ENCODE data around the gene MGAT5B. TPM values are rescaled to one million over a fixed set of nuclear protein-coding genes. Genes with fewer than 3 reads are reported as not detected.
"Not testable (repeated sequence)": the region's sequence is repeated elsewhere in the genome, so short reads cannot be mapped to it uniquely, and the experiment has no call there.

The MGAT5B gene
- total RNA-seq, 2 experiments from 2014 or later = 0.43 to 0.47 TPM

- peaks cover 46% of the 10 kb centered on the region for H3K27me3 Mint-ChIP-seq
- POLR2A ChIA-PET = interaction anchor here (0.7 kb wide), 1 partner anchor 9 kb away, joined by 3 read pairs; no protein-coding TSS in a partner anchor
- H3K4me1 Mint-ChIP-seq = peaks cover 14% of the 10 kb centered on the region
- DNase-seq (no peak), ATAC-seq (ENCODE audit: low read depth) (no peak)
- H3K36me3 Mint-ChIP-seq = no peaks in the 10 kb centered on the region
- peak overlapping the region; percentile 63 for H3K4me3 Mint-ChIP-seq
- H3K27ac Mint-ChIP-seq = peak overlapping the region; percentile 17
- no peaks in the 10 kb centered on the region for H3K9me3 Mint-ChIP-seq
Measured at GRCh38 chr17:76840884-76841775, 27.1 kb upstream of the MGAT5B start.

- no peaks in the 10 kb centered on the region for H3K9me3 Mint-ChIP-seq
- H3K4me3 Mint-ChIP-seq = no peak overlapping the region
- peaks cover 14% of the 10 kb centered on the region for H3K4me1 Mint-ChIP-seq
- no peak overlapping the region for H3K27ac Mint-ChIP-seq
- ATAC-seq (ENCODE audit: low read depth) (no peak), DNase-seq (no peak)
- H3K36me3 Mint-ChIP-seq = no peaks in the 10 kb centered on the region
- peaks cover 53% of the 10 kb centered on the region for H3K27me3 Mint-ChIP-seq
- POLR2A ChIA-PET = no interaction called here
Measured at GRCh38 chr17:76841776-76842405, 26.3 kb upstream of the MGAT5B start.

- DNase-seq; H3K27ac Mint-ChIP-seq; POLR2A ChIA-PET; H3K36me3 Mint-ChIP-seq; H3K4me3 Mint-ChIP-seq; H3K9me3 Mint-ChIP-seq; ATAC-seq (ENCODE audit: low read depth): not testable (repeated sequence)
- peaks cover 55% of the 10 kb centered on the region for H3K27me3 Mint-ChIP-seq
- peaks cover 14% of the 10 kb centered on the region for H3K4me1 Mint-ChIP-seq
Measured at GRCh38 chr17:76843068-76843467, 25.1 kb upstream of the MGAT5B start.

- POLR2A ChIA-PET = no interaction called here
- ATAC-seq (ENCODE audit: low read depth) (no peak), DNase-seq (no peak)
- Mint-ChIP-seq H3K27me3 (peaks cover 55% of the 10 kb centered on the region), H3K4me1 (peaks cover 14% of the 10 kb centered on the region), H3K4me3 (no peak overlapping the region), H3K27ac (no peak overlapping the region), H3K9me3 (no peaks in the 10 kb centered on the region), H3K36me3 (no peaks in the 10 kb centered on the region)
Measured at GRCh38 chr17:76843703-76844484, 24.3 kb upstream of the MGAT5B start.

GRCh38 chr17:76844485-76844829 lies 23.7 kb upstream of the MGAT5B start:
- DNase-seq = no peak
- no peak for ATAC-seq (ENCODE audit: low read depth)
- Mint-ChIP-seq H3K9me3 (no peaks in the 10 kb centered on the region), H3K27me3 (peaks cover 55% of the 10 kb centered on the region), H3K4me1 (peaks cover 14% of the 10 kb centered on the region), H3K4me3 (no peak overlapping the region), H3K27ac (no peak overlapping the region), H3K36me3 (no peaks in the 10 kb centered on the region)
- POLR2A ChIA-PET = no interaction called here

- peaks cover 13% of the 10 kb centered on the region for H3K4me1 Mint-ChIP-seq
- H3K4me3 Mint-ChIP-seq = no peak overlapping the region
- H3K27me3 Mint-ChIP-seq = peaks cover 52% of the 10 kb centered on the region
- DNase-seq = no peak
- POLR2A ChIA-PET = no interaction called here
- no peak for ATAC-seq (ENCODE audit: low read depth)
- no peaks in the 10 kb centered on the region for H3K36me3 Mint-ChIP-seq
- no peaks in the 10 kb centered on the region for H3K9me3 Mint-ChIP-seq
- no peak overlapping the region for H3K27ac Mint-ChIP-seq
Measured at GRCh38 chr17:76844846-76845245, 23.4 kb upstream of the MGAT5B start.

- Mint-ChIP-seq H3K4me1 (peaks cover 6% of the 10 kb centered on the region), H3K4me3 (no peak overlapping the region), H3K36me3 (no peaks in the 10 kb centered on the region), H3K27ac (no peak overlapping the region), H3K9me3 (no peaks in the 10 kb centered on the region), H3K27me3 (peaks cover 46% of the 10 kb centered on the region)
- POLR2A ChIA-PET = no interaction called here
- no peak for ATAC-seq (ENCODE audit: low read depth)
- no peak for DNase-seq
Measured at GRCh38 chr17:76845541-76846017, 22.6 kb upstream of the MGAT5B start.

- H3K27me3 Mint-ChIP-seq = peaks cover 38% of the 10 kb centered on the region
Measured at GRCh38 chr17:76847031-76847430, 21.2 kb upstream of the MGAT5B start.

GRCh38 chr17:76848670-76849069 lies 19.5 kb upstream of the MGAT5B start:
- POLR2A ChIA-PET = no interaction called here
- ATAC-seq (ENCODE audit: low read depth) (no peak), DNase-seq (no peak)
- Mint-ChIP-seq H3K9me3 (no peaks in the 10 kb centered on the region), H3K36me3 (no peaks in the 10 kb centered on the region), H3K27me3 (peaks cover 29% of the 10 kb centered on the region), H3K27ac (no peak overlapping the region), H3K4me1 (no peaks in the 10 kb centered on the region), H3K4me3 (no peak overlapping the region)

More at GRCh38 chr17:76847031-76847430, 21.2 kb upstream of the MGAT5B start:
- Mint-ChIP-seq H3K36me3 (no peaks in the 10 kb centered on the region), H3K9me3 (no peaks in the 10 kb centered on the region), H3K4me1 (no peaks in the 10 kb centered on the region), H3K27ac (no peak overlapping the region), H3K4me3 (no peak overlapping the region)
- POLR2A ChIA-PET = interaction anchor here (0.7 kb wide), 1 partner anchor 144 kb away, joined by 5 read pairs; no protein-coding TSS in a partner anchor
- ATAC-seq (ENCODE audit: low read depth) (no peak), DNase-seq (no peak)

- ATAC-seq (ENCODE audit: low read depth); H3K27ac Mint-ChIP-seq; H3K4me1 Mint-ChIP-seq; H3K9me3 Mint-ChIP-seq; DNase-seq; POLR2A ChIA-PET; H3K4me3 Mint-ChIP-seq; H3K36me3 Mint-ChIP-seq: not testable (repeated sequence)
- H3K27me3 Mint-ChIP-seq = peaks cover 24% of the 10 kb centered on the region
Measured at GRCh38 chr17:76849160-76849559, 19.0 kb upstream of the MGAT5B start.

GRCh38 chr17:76852843-76853242 lies 15.4 kb upstream of the MGAT5B start:
- no peaks in the 10 kb centered on the region for H3K4me1 Mint-ChIP-seq
- no peaks in the 10 kb centered on the region for H3K9me3 Mint-ChIP-seq
- no peak overlapping the region for H3K4me3 Mint-ChIP-seq
- no peak overlapping the region for H3K27ac Mint-ChIP-seq
- DNase-seq (no peak), ATAC-seq (ENCODE audit: low read depth) (no peak)
- H3K27me3 Mint-ChIP-seq = peaks cover 11% of the 10 kb centered on the region
- POLR2A ChIA-PET = no interaction called here
- no peaks in the 10 kb centered on the region for H3K36me3 Mint-ChIP-seq

GRCh38 chr17:76855105-76855504 lies 13.1 kb upstream of the MGAT5B start:
- Mint-ChIP-seq H3K36me3 (no peaks in the 10 kb centered on the region), H3K27ac (no peak overlapping the region), H3K4me1 (no peaks in the 10 kb centered on the region), H3K9me3 (no peaks in the 10 kb centered on the region), H3K27me3 (peaks cover 15% of the 10 kb centered on the region), H3K4me3 (no peak overlapping the region)
- ATAC-seq (ENCODE audit: low read depth) (no peak), DNase-seq (no peak)
- POLR2A ChIA-PET = no interaction called here

GRCh38 chr17:76862079-76862478 lies 6.1 kb upstream of the MGAT5B start:
- Mint-ChIP-seq H3K36me3 (no peaks in the 10 kb centered on the region), H3K9me3 (no peaks in the 10 kb centered on the region), H3K4me3 (no peak overlapping the region), H3K27me3 (peaks cover 10% of the 10 kb centered on the region), H3K4me1 (no peaks in the 10 kb centered on the region), H3K27ac (no peak overlapping the region)
- DNase-seq = no peak
- ATAC-seq (ENCODE audit: low read depth) = no peak
- POLR2A ChIA-PET = no interaction called here
